Dermis microvascular lymphatic vessel endothelial cell (primary cell): ENCODE data around the gene IFT80. TPM values are rescaled to one million over a fixed set of nuclear protein-coding genes. Genes with fewer than 3 reads are reported as not detected.
A peak's percentile ranks its signal among the peaks of the same experiment; 100 is the strongest.
"Not testable (repeated sequence)": the region's sequence is repeated elsewhere in the genome, so short reads cannot be mapped to it uniquely, and the experiment has no call there.

Experiments used
- DNase-seq, 2 donors: peaks; one replicate each; pipeline versions ENCODE4 v3.0.0 to v3.0.0-alpha.2; 2010; ENCODE audit warnings: low read depth in 2 of 2
- total RNA-seq: library from RNA; depleted of rRNA; stranded (reverse); fragments of >200 nt; gene quantifications from 2 replicates; pipeline ENCODE4 v1.2.1, GENCODE V29; 2014

IFT80 gene
- total RNA-seq, 1 donor from 2014 or later = 17.6 TPM

GRCh38 chr3:160365869-160366522, 33.0 kb downstream of the IFT80 start:
- no peak for DNase-seq

DNA sequence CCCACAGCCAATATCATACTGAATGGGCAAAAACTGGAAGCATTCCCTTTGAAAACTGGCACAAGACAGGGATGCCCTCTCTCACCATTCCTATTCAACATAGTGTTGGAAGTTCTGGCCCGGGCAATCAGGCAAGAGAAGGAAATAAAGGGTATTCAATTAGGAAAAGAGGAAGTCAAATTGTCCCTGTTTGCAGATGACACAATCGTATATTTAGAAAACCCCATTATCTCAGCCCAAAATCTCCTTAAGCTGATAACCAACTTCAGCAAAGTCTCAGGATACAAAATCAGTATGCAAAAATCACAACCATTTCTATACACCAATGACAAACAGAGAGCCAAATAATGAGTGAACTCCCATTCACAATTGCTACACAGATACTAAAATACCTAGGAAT, 36.1 kb downstream of the IFT80 start:
- not testable (repeated sequence) for DNase-seq

- no peak for DNase-seq
Measured at GRCh38 chr3:160355826-160356225, 43.2 kb downstream of the IFT80 start.

GRCh38 chr3:160346511-160346910, 52.5 kb downstream of the IFT80 start:
- no peak for DNase-seq

DNA sequence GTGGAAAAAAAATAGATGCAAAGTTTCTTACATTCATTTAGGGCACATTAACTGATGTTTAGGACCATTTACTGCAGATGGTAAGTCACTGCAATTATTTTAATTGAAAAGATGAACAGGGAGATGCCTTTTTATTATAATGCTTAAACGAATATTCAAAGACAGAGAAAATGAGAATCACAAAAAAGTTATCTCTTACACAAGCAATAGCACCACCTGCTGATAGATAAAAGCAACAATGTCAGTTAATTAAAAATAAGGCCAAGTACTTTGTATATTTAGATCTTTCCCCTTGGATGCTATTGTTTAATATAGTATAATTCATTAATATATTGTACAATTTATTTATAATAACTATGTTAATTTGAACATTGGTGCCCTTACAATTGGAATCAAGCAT, 55.9 kb downstream of the IFT80 start:
- peak; percentile 11 to 34 for DNase-seq

- no peak for DNase-seq
Measured at GRCh38 chr3:160340351-160340750, 58.7 kb downstream of the IFT80 start.

GRCh38 chr3:160331127-160331937, 67.7 kb downstream of the IFT80 start:
- DNase-seq = peak in 1 of 2 donors; percentile 68

GRCh38 chr3:160330690-160331089, 68.3 kb downstream of the IFT80 start:
- DNase-seq = no peak

- no peak for DNase-seq
Measured at GRCh38 chr3:160330109-160330508, 68.9 kb downstream of the IFT80 start.

GRCh38 chr3:160326286-160326685, 72.7 kb downstream of the IFT80 start:
- DNase-seq = not testable (repeated sequence)

- DNase-seq = not testable (repeated sequence)
Measured at GRCh38 chr3:160321821-160322220, 77.2 kb downstream of the IFT80 start.

DNA sequence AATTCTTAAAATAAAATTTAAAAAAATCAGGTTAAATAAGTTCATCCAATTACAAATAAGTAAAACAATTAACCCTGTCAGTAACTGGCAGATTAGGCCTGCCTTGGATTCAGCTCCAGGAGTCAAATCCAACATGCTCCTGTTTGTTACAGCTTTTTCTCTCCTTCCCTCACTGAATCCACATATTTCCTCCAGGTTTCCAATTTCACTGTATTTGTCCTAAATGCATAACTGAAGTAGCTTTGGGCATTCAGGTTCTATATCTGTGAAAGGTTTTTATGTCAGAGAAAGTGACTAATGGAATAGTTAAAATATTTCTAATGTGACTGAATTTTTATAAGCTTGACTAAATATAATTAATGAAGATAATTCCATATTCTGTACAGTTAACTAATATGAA, 79.7 kb downstream of the IFT80 start:
- DNase-seq = no peak

GRCh38 chr3:160314995-160315394, 84.0 kb downstream of the IFT80 start:
- no peak for DNase-seq

GRCh38 chr3:160312014-160312624, 86.9 kb downstream of the IFT80 start:
- no peak for DNase-seq

DNA sequence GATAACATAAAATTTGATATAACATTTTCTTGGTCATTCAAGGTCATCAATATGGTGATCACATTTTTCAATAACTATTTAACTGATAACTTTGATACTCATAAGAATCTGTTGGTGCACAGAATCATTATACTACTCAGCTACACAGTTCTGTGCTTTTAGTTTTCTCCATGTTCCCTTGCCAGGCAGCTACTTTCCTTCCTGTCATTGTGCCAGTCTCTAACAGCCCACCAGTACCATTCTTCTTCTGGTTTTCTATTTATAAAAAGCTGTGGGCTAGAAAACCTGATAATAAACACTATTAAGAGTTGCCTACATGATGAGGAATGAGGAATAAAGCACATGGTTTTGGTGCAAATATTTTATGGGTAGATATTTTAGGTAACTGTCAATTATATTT, 96.2 kb downstream of the IFT80 start:
- peak in 1 of 2 donors; percentile 39 for DNase-seq

- DNase-seq = no peak
Measured at GRCh38 chr3:160296591-160296990, 102.4 kb downstream of the IFT80 start.

GRCh38 chr3:160291909-160292299, 107.1 kb downstream of the IFT80 start:
- DNase-seq = no peak

DNA sequence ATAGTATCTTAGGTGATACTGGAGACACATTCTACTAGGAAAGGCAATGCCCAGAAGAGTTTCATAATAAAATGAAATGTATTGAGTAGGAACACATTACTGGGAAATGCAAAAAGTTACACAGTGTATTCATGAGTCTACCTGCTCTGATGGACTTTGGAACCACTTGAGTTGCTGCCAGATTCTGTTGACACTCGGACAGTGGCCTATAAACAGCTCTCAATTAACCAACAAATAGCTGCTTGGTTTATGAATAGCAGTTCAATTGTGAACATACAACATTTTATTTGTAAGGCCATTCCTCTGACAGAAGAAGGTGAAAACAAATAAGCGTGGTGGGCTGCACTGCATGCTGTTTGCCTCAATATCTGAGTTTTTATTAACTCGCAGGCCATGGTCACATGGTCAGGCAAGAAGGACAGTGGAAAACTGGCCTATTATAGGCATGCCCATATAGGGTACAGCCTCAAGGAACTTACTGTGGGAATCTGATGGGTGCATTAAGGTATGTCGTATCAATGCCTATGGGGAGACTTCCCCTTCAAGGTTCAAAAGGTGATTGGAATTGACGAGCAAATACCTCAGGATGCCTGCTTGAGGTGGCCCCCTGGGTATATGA, 107.6 kb downstream of the IFT80 start:
- DNase-seq = no peak

DNA sequence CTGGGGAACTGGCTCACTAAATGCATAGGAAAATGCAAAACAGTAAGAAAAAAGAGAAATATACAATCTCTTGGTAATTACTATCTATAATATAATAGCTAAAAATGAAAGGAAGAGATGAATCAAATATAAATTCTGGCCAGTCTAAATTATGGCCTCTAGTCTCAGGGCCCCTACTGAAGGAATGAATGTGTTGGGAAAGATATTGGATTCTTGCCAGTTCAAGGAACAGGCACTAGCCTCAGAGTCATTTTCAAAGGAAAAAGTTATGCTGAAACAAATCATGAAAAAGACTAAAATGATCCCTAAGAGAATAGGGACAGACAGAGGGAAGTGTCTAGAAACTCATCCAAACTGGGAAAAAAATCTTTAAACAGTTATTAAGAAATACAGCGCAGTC, 111.4 kb downstream of the IFT80 start:
- DNase-seq = no peak

DNA sequence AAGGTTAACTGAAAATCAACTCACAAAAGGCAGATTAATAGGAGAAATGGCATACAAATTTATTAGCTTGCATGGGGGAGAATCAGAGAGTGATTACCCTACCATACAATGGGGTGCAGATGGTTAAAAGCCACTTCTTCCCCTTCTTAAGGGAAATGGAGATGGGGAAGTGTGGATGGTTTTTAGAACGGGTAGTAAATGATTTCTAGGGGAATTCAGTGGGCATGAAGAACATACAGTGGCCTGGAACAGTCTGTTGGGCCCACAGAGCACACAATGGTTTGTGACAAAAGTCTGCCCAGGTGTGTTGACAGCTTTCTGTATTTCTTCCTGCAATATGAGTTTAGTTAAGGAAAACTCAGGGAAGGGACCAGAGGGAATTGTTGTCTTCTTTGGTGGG, 112.8 kb downstream of the IFT80 start:
- no peak for DNase-seq

DNA sequence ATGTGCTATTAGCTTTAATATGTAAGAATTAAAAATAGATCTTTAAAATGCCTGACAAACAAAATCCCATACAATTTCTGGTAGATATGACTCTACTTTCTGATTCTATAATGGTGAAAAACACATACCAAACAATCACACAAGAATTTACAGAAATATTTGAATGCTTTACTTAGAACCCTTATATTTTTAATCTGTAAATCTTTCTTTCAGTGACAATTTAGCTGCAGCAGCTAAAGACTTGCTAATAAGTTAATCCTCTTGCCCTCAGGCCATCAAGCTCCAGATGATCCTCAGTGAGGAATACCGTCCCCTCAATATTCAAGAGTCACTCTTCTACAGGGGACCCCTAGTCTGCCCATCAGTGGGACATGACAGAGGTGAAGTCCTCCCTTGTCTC, 118.2 kb downstream of the IFT80 start:
- no peak for DNase-seq

- DNase-seq = no peak
Measured at GRCh38 chr3:160279657-160280056, 119.4 kb downstream of the IFT80 start.
